Uterus (tissue), 4 donors: ENCODE results near the gene FAM124B. TPM values are rescaled to one million over a fixed set of nuclear protein-coding genes. Genes with fewer than 3 reads are reported as not detected.

ENCODE experiments used
- DNase-seq, 2 donors: peaks; one replicate each; pipeline ENCODE4 v3.0.0-alpha.2; 2019 to 2020
- H3K27ac ChIP-seq, 2 donors: fragments of 200-600 bp; sonication (generic); 1 replicate in 1 of 2; 2 replicates in 1 of 2; pipeline ENCODE4 v1.5.1; 2016 to 2018
- H3K27me3 ChIP-seq, 2 donors: fragments of 200-600 bp; sonication (generic); one replicate each; pipeline ENCODE4 v1.5.1; 2018 to 2019; ENCODE audit warnings: control low read depth in 1 of 2
- H3K36me3 ChIP-seq, 2 donors: fragments of 200-600 bp; sonication (generic); one replicate each; pipeline ENCODE4 v1.5.1; 2019; ENCODE audit warnings: control low read depth in 1 of 2
- H3K4me1 ChIP-seq, 2 donors: fragments of 200-600 bp; sonication (generic); one replicate each; pipeline ENCODE4 v1.5.1; 2018 to 2019; ENCODE audit warnings: control low read depth in 1 of 2
- H3K4me3 ChIP-seq, 2 donors: fragments of 200-600 bp; sonication (generic); 1 replicate in 1 of 2; 2 replicates in 1 of 2; pipeline ENCODE4 v1.5.1; 2018 to 2019; ENCODE audit warnings: mild to moderate bottlenecking in 1 of 2
- H3K9me3 ChIP-seq, 2 donors: fragments of 200-600 bp; sonication (generic); one replicate each; pipeline ENCODE4 v1.5.1; 2019; ENCODE audit warnings: control low read depth in 1 of 2
- POLR2A ChIP-seq, 2 donors: fragments of 450-650 bp; IDR thresholded peaks; one replicate each; pipeline ENCODE4 v1.6.1; 2016; ENCODE audit warnings: antibody characterized with exemption in 2 of 2, mild to moderate bottlenecking in 1 of 2, moderate library complexity in 1 of 2
- intact Hi-C: fragments of 100-400 bp; cut with DNase I; formaldehyde crosslinking; loops from one replicate; pipeline ENCODE4 v1.15.1; 2023; ENCODE audit warnings: low total_unique reads
- total RNA-seq, 4 donors: library from RNA; depleted of rRNA in 3 of 4; stranded (reverse); fragments of >200 nt in 3 of 4; gene quantifications; one replicate each; pipeline versions ENCODE4 v1.1.0 to v1.2.4, GENCODE V29; 2014 to 2023
- TF ChIP-seq, protein P1 (sequence below), 4 experiments: fragments of 200-600 bp in 2 of 4; fragments of 450-650 bp in 2 of 4; sonication (generic) in 2 of 4; IDR thresholded peaks; one replicate each; pipeline ENCODE4 v1.5.1; 2016 to 2019; ENCODE audit warnings: antibody characterized with exemption in 4 of 4, mild to moderate bottlenecking in 2 of 4, moderate library complexity in 1 of 4
- donor health status: DM: yes; HTN: yes; CAD: no.

Gene FAM124B
- total RNA-seq, 4 donors from 2014 or later, result 4.6 to 7.9 (median 6.5) TPM

DNA sequence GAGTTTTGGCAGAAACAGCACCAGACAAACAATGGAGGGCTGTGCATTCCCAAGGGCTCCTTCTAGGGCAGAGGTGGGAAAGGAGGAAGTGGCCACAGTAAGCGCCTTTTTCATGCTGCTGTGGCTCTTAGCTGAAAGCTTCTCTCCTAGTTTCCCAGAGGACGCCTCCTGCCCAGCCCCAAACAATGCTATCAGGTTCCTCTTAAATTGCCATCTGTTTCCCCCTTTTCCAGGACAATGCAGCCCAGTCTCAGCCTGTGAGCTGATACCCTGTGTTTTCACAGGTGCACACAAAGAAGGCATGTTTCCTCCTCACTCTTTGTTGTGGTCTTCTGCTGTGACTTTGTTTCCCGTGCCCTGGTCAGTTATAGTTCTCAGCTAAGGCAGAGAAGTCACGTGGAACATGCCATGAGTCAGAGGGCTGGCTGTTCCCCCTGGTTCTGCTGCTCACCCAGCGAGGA lies 5.4 kb upstream of the FAM124B start:
- Histone ChIP-seq H3K27me3 (no peaks in the 10 kb centered on the region), H3K27ac (no peak overlapping the region), H3K4me1 (no peaks in the 10 kb centered on the region), H3K9me3 (no peaks in the 10 kb centered on the region), H3K4me3 (no peak overlapping the region), H3K36me3 (no peaks in the 10 kb centered on the region)
- intact Hi-C loops, result no loop called here
- TF ChIP-seq, protein P1, sequence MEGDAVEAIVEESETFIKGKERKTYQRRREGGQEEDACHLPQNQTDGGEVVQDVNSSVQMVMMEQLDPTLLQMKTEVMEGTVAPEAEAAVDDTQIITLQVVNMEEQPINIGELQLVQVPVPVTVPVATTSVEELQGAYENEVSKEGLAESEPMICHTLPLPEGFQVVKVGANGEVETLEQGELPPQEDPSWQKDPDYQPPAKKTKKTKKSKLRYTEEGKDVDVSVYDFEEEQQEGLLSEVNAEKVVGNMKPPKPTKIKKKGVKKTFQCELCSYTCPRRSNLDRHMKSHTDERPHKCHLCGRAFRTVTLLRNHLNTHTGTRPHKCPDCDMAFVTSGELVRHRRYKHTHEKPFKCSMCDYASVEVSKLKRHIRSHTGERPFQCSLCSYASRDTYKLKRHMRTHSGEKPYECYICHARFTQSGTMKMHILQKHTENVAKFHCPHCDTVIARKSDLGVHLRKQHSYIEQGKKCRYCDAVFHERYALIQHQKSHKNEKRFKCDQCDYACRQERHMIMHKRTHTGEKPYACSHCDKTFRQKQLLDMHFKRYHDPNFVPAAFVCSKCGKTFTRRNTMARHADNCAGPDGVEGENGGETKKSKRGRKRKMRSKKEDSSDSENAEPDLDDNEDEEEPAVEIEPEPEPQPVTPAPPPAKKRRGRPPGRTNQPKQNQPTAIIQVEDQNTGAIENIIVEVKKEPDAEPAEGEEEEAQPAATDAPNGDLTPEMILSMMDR (IDR thresholded peaks at IDR 0.05), result no peak
- TF ChIP-seq POLR2A (IDR thresholded peaks at IDR 0.05), result no peak
- DNase-seq, result peak in 1 of 2 donors; percentile 19

DNA sequence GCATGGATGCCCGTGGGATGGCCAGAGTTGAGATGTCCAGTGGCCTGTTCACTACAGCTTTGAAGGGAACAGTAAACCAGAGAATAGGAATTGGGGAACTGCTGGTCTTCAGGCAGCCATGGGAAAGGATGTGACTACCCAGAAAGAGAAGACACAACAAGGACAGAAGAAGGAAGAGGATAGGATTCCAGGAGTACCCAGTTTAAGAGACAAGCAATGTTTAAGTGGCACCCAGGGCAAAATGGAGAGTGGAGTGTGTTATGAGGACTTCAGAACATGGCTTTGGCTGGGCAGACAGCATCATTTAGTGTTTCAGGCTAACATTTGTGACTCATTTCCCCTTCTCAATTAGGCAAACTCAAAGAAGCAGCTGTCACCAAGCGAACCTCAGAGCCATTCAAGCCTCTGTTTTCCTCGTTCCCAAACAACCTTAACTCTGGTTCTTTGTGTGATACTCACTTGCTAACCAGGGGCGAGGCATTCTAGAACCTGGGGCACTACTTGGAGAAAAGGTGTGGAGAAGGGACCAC lies 4.0 kb upstream of the FAM124B start:
- no peak overlapping the region for H3K27ac ChIP-seq
- H3K36me3 ChIP-seq, result no peaks in the 10 kb centered on the region
- no peaks in the 10 kb centered on the region for H3K9me3 ChIP-seq
- no peak overlapping the region for H3K4me3 ChIP-seq
- intact Hi-C loops, result no loop called here
- no peaks in the 10 kb centered on the region for H3K27me3 ChIP-seq
- DNase-seq, result no peak
- TF ChIP-seq, protein P1 (IDR thresholded peaks at IDR 0.05), result no peak
- TF ChIP-seq POLR2A (IDR thresholded peaks at IDR 0.05), result no peak
- H3K4me1 ChIP-seq, result no peaks in the 10 kb centered on the region

DNA sequence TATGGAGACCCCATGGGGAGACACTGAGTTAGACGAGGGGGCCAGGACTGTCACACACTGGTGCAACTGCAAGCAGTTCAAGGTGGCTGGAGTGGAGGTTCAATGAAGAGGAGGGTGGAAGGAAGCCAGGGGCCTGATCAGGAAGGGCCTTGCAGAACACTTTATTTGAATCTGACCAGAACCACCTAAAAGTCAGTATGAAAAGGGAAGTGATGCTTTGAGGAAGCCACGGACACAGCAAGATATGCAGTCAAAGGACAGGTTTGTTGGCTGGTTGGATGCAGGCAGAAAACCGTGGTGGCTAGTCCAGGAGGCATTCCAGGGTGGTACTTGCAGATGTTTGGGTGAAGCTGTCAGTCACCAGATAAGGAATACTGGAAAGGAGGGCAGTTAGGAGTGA lies 3.5 kb upstream of the FAM124B start:
- H3K9me3 ChIP-seq, result no peaks in the 10 kb centered on the region
- no peak overlapping the region for H3K27ac ChIP-seq
- intact Hi-C loops, result no loop called here
- H3K36me3 ChIP-seq, result no peaks in the 10 kb centered on the region
- no peak for TF ChIP-seq POLR2A (IDR thresholded peaks at IDR 0.05)
- TF ChIP-seq, protein P1 (IDR thresholded peaks at IDR 0.05), result no peak
- no peaks in the 10 kb centered on the region for H3K27me3 ChIP-seq
- no peak for DNase-seq
- no peak overlapping the region for H3K4me3 ChIP-seq
- no peaks in the 10 kb centered on the region for H3K4me1 ChIP-seq

DNA sequence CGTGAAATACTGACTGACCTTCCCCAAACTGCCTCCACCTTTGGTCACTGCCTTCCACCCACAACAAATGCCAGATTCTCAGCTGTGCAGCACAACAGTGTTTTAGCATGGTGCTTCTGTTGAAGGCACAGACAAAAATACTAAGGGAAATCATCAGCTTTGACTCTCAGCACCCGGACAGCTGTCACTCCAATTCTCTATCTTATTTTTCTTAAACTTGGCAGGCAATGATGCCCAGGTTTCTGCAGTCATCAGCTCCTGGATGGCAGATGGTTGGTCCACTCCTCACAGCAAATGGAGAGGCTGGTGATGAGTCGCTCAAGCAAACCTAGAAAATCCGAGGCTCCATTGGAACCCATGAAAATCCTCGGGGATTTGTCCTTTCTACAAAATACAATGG lies 2.9 kb upstream of the FAM124B start:
- H3K4me1 ChIP-seq, result no peaks in the 10 kb centered on the region
- H3K27ac ChIP-seq, result no peak overlapping the region
- TF ChIP-seq, protein P1 (IDR thresholded peaks at IDR 0.05), result no peak
- no peak for TF ChIP-seq POLR2A (IDR thresholded peaks at IDR 0.05)
- H3K36me3 ChIP-seq, result no peaks in the 10 kb centered on the region
- intact Hi-C loops, result no loop called here
- H3K4me3 ChIP-seq, result no peak overlapping the region
- DNase-seq, result no peak
- no peaks in the 10 kb centered on the region for H3K27me3 ChIP-seq
- no peaks in the 10 kb centered on the region for H3K9me3 ChIP-seq

DNA sequence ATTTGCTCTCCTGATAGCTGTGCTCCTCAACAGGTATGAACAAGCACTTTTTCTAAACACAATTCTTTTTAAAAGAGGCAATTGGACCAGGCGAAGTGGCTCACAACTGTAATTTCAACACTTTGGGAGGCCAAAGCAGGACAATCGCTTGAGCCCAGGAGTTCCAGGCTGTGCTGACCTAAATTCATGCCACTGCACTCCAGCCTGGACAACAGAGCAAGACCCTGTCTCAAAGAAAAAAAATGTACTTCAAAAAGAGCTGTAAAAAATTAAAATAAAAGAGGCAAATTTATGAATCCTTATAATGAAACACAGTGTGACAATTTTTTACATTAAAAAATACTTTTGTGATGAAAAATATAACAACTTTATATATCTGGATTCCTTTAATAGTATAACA lies 1.8 kb upstream of the FAM124B start:
- no peak overlapping the region for H3K27ac ChIP-seq
- no peaks in the 10 kb centered on the region for H3K27me3 ChIP-seq
- H3K36me3 ChIP-seq, result no peaks in the 10 kb centered on the region
- H3K9me3 ChIP-seq, result no peaks in the 10 kb centered on the region
- intact Hi-C loops, result no loop called here
- no peak overlapping the region for H3K4me3 ChIP-seq
- TF ChIP-seq POLR2A (IDR thresholded peaks at IDR 0.05), result no peak
- TF ChIP-seq, protein P1 (IDR thresholded peaks at IDR 0.05), result no peak
- no peaks in the 10 kb centered on the region for H3K4me1 ChIP-seq
- no peak for DNase-seq
